ENCODE measurements around the gene CPA4.
A peak's percentile ranks its signal among the peaks of the same experiment; 100 is the strongest.

CPA4 gene

DNA sequence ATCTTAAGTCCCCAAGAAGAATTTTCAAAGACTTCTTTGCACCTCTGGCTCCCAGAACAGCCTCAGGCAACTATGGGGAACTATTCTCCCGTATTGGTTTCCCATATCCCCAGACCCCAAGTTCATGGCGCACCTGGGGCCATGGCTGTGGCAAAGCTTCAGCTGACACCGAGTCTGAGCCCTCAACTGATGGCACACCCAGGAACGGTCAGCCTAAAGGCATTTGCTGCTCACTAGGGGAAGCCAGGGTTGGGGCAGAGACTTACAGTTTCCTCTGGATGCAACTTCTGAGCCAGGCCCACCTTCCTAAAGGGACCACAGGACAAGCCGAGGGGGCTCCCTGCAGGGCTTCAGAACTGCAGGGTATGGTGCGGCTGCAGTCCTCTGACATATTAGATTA, 73.6 kb downstream of the CPA4 start:
- no peak for DNase-seq

DNA sequence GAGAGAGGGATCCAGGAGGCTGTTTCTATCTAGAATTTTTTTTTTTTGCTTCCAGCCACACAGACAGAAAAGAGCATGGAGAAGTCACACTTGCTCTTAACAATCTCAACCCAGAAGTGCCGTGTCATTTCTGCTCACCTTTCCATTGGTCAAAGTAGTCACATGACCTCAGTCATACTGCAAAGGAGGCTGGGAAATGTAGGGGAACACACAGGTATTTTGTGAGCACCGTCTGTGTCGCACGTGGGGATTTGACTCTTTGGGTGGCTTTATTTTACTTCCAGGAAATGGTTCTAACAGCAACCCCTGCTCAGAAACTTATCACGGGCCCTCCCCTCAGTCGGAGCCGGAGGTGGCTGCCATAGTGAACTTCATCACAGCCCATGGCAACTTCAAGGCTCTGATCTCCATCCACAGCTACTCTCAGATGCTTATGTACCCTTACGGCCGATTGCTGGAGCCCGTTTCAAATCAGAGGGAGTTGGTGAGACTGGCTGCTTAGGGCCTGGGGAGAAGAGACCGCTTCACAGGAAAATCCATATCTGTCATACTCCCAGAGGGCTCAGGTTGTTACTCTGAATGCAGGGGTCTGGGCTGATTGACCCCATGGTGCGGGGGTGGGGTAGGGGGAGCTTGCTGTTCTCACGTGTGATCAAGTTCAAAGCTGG, 74.3 kb downstream of the CPA4 start:
- DNase-seq: no peak

DNA sequence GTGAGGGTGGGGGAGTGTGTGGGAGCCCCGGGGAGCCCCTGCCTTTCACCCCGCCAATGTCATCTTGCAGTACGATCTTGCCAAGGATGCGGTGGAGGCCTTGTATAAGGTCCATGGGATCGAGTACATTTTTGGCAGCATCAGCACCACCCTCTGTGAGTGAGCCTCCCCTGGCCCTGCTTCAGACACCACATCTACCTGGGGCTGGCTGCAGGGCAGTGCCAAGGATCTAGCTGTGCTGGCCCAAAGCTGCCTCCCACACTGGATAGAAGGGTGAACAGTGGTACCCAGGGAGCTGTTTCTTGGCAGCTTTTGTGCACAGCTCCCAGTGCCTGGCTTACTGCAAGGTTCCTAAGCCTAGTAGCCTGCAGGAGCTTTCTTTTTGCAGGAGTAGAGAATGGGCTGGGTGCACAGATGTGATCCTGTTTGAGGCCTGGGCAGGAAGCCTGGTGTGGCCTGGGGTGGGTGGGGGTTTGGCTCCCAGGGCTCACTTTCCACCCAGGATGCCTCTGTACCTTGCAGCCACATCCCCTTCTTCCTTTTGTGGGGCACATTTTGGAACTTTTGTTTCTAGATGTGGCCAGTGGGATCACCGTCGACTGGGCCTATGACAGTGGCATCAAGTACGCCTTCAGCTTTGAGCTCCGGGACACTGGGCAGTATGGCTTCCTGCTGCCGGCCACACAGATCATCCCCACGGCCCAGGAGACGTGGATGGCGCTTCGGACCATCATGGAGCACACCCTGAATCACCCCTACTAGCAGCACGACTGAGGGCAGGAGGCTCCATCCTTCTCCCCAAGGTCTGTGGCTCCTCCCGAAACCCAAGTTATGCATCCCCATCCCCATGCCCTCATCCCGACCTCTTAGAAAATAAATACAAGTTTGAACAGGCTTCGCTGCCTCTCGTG, 75.1 kb downstream of the CPA4 start:
- DNase-seq: no peak

DNA sequence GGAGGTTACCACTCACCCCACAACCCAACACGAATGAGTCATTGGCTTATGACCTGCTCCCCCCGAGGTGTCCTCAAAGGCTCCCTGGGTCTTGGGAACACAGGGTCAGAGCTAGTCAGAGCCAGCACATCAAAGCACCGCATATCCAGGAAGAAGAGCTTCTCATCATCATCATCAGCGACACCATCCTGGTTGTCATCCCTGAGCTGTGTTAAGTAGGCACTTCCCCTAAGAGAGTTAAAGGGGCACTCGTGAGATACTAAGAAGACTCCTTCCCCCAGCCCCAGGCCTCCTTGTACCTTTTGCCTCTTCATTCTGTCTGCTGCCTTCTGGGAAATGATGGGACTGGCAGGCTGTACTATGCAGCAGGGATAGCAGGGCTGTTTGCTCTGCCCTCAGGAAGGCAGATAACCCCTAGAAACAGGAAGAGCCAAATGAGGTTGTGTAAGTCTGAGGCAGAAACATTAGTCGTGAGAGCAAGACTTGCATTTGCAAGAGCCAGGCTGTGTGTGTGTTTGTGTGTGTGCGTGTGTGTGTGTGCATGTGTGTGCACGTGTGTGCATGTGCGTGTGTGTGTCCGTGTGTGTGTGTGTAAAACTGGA, 76.2 kb downstream of the CPA4 start:
- no peak for DNase-seq

DNA sequence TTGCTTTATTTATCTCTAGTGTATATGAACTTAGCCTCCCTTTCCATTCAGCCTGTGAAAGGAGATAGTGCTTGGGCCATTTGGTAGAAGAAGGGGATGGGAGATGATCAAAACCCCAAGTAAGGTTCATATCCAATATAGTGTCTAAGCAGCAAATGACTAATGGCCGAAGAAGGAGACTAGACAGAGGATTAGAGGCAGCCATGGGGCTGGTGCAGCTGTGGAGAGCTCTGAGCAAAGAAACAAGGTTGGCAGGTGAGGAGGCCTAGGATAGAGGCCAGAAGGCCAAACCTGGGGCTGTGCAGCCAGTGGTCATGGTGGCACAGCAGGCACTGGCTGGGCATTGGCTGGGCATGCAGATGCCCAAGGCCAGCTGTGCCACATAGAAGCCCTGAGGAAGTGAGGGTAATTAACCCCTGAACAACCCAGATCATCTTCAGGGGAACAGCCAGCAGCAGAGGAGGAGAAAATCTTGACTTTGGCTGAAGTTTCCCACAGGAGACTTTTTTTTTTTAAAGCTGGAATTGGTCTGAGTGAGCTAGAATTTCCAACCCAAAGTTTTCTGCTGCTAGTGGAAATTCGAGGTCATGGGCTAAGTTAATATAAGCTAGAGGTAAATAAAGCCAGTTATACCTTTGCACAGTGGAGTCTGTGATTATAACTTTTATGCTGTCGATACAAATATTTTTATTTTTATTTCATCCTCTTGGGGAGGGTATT, 77.0 kb downstream of the CPA4 start:
- no peak for DNase-seq

DNA sequence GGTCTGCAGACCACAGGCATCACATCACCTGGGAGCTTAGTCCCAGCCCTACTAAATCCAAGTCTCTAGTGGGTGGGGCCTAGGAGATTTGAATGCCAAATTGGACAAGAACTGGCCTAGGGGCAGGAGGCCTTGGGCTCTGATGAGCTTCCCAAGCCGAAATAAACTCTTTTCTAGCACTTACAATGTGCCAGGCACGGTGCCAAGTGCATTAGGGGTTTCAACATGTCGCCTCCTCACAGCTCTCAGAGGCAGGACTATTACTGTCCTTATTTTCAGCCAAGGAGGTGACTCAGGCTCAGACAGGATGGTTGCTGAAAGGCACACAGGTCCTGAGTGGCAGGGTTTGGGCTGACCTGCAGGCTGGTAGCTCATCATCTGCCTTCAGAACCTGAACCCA, 78.1 kb downstream of the CPA4 start:
- peak in 1 of 2 experiments; percentile 41 for DNase-seq

DNA sequence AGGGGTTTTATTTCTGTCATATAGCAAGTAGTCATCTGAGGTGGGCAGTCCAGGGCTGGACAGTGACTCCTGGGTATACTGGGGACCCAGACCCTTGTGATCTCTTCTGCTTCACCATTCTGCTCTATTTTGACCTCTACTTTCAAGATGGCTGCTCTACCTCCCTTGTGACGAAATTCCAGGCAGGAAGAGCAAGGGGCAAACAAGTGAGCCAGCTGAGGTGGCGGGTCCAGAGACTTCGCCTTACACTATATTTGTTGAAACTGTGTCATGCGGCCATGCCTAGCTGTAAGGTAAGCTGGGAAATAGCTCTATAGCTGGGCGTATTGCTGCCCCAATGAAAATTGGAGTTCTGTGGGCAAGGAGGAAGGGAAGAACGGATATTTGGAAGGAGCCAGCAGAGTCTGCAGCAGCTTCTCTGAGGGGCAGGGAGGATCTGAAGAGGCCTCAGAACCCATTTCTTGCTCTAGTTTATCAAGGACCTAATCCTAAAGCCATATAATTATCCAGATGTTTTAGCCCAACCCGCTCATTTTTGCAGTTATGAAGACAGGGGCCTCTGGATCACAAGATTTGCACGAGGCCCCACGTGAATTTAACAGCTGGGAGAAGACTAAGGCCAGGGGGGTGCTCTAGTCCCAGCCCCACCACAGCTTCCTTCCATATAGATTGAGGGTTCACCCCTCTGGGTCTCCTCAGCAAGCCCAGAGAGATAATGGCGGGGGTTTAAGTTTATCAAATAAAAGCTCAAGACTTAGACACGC, 79.6 kb downstream of the CPA4 start:
- DNase-seq: no peak

All from NCI-H526 (cell line).